Activated gamma-delta T cell treated with Interleukin-2 at 50 U/mL for 16 hours (primary cell): ENCODE data around the gene MRGPRX1.
"Not testable (repeated sequence)": the region's sequence is repeated elsewhere in the genome, so short reads cannot be mapped to it uniquely, and the experiment has no call there.

Source experiments
- DNase-seq: peaks from one replicate; pipeline ENCODE4 v3.0.0-alpha.2; 2020

Gene MRGPRX1

DNA sequence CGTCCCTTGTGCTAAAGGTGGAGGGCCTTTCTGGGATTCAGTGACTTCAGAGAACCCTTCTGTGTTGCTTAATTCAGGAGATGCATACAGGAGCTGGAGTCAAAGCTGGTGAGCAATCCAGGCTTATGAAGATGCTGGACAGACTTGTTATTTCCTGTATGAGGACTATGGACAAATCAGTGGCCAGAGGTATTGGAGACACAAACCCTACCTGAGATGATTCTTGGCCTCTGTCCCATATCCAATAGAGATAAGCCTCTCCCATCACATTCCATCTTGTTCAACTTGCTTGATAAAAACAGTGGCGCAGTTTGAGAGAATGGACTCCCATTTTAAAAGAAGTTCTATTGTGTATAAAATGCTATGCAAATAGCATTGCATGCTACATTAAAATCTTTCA, at the start of gene MRGPRX1:
Gene MRGPRX1 (minus strand): TSS at position 101 of the 400 bp plus-strand sequence. CDS start 4,630 bp downstream, outside the sequence.
- no peak for DNase-seq

DNA sequence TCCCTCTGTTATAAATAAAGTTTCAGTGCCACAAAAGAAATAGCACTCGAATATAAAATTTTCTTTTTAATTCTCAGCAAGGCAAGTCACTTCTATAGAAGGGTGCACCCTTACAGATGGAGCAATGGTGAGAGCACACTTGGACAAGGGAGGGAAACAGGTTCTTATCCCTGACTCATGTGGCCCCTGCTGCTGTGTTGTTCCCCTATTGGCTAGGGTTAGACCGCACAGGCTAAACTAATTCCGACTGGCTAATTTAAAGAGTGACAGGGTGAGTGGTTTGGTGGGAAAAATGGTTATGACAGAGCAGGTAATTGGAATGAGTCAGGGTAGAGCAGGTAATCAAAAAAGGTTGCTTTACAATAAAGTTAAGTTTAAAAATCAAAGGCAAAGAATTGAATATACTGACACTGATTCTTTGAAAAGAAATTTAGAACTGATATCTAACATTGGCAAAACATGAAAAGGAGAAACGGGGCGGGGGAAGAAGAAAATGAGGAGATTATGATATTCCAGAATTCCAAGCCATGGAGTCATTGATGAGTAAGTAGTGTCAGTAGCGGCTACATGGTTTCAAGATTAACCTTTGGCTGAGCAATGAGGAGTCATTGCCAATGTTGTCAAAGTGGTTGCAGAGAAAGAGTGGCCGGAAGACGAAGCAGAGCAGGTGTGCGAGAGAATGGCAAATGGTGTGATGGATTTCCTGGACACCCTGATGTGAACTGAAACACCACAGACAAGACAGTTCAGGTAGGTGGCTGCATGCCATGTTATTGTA, 48.4 kb upstream of the MRGPRX1 start:
- no peak for DNase-seq

DNA sequence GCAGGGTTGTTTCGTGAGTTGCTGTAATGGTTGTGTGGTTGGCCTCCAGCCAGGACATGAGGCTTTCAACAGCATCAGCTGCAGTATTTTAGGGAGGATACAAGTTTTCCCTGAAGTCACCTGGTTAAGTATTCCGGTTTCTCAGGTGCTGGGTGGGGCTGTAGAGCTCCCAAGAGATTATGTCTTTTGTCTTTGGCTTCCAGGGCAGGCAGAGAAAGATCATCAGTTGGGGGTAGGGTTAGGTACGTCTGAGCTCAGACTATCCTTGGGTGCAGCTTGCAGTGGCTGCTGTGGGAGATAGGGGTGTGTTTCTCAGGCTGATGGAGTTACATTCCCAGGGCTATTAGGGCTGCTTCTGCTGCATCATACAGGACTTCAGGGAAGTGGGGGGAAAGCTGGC, 47.5 kb upstream of the MRGPRX1 start:
- DNase-seq, result no peak

DNA sequence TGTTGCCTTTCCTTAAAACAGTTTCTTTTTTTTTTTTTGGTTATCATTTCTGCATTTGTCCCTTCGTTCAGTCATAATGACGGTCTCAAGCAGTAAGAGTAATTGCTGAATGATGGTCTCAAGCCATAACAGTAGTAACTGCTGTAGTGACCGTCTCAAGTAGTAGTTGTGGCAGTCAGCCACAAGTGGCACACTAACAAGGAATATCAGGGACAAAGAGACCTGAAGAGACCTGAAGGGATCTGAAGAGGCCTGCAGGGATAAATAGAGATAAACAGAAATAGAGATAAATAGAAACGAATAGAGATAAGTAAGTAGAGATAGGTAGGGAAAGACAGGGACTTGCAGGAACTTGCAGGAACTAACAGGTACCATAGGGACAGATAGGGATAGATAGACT, 42.7 kb upstream of the MRGPRX1 start:
- DNase-seq, result no peak

DNA sequence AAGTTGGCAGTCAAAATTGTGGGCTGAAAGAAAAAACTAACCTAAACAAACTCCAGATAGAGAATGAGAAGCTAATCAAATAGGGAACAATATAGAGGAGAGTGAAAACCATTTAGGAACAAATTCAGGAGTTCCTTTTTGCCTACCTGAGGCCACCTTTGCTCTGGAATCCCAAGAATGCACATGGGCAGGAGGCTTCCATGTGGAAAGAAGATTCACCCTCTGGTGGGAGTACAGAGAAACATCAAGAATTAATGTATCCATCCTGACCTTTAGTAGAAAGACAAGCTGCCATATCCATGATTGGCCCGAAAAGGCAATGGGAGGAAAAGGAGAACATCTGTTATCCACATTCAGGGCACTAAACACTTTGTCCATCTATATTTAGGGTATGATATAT, 35.0 kb upstream of the MRGPRX1 start:
- no peak for DNase-seq

DNA sequence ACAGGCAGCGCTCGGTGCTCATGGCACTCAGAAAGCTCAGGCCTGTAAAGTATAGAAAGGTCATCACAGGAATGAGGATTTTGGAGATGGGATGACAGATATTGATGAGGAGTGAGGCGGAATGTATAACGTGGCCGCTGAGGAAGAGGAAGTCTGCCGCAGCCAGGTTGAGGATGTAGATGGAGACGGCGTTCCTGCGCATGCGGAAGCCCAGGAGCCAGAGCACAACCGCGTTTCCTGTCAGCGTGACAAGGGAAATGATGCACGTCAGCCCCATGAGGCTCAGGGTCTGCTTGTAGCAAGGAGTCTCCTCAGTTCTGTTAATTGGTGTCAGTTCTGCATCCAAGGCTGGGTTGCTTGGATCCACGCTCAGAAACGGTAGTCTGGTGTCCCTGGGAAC, 33.1 kb upstream of the MRGPRX1 start:
- DNase-seq, result no peak

DNA sequence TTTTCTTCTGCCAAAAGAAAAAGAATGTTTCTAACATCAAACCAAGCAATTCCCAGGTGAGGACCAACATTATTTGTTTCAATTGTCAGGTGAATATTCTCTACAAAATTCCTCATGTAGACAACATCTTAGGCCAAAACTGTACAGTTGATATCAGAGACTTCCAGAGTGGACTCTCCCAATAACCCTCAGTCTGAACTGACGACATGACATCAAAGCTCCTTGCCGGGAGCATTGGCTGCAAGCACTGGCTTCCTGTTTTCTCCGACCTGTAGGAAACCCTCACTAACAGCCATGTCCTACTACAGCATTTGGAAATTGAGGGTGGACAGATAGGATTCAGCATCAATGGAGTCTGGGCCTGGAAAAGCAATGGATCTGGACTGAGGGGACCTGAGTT, 30.5 kb upstream of the MRGPRX1 start:
- no peak for DNase-seq

DNA sequence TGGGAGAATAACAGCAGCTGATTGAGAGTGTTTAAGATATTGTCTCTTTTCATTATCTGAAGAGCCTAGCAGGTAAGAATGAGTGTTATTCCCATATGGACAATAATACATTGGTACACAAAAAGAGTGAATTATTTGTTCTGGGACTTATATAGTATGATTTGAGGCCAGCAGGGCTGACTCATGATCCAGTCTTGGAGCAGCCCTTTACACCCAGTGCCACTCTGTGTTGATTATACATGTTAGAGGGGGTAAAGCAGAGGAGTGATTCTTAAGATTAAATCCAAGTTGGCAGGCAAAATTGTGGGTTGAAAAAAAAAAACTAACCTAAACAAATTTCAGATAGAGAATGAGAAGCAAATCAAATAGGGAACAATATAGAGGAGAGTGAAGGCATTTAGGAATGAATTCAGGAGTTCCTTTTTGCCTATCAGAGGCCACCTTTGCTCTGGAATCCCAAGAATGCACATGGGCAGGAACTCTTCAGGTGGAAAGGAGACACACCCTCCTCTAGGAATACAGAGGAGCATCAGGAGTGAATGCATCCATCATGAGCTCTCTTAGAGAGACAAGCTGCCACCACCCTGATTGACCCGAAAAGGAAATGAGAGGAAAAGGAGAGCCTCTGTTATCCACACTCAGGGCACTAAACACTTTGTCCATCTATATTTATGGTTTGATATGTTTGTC, 19.2 kb upstream of the MRGPRX1 start:
- DNase-seq, result no peak

DNA sequence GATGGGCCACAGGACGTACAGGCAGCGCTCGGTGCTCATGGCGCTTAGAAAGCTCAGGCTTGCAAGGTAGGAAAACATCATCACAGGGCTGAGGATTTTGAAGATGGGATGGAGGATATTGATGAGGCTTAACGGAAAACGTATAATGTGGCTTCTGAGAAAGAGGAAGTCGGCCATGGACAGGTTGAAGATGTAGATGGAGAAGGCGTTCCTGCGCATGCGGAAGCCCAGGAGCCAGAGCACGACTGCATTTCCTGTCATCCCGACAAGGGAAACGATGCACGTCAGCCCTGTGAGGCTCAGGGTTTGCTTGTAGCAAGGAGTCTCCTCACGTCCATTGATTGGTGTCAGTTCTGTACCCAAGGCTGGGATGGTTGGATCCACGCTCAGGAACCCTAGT, 17.4 kb upstream of the MRGPRX1 start:
- no peak for DNase-seq

DNA sequence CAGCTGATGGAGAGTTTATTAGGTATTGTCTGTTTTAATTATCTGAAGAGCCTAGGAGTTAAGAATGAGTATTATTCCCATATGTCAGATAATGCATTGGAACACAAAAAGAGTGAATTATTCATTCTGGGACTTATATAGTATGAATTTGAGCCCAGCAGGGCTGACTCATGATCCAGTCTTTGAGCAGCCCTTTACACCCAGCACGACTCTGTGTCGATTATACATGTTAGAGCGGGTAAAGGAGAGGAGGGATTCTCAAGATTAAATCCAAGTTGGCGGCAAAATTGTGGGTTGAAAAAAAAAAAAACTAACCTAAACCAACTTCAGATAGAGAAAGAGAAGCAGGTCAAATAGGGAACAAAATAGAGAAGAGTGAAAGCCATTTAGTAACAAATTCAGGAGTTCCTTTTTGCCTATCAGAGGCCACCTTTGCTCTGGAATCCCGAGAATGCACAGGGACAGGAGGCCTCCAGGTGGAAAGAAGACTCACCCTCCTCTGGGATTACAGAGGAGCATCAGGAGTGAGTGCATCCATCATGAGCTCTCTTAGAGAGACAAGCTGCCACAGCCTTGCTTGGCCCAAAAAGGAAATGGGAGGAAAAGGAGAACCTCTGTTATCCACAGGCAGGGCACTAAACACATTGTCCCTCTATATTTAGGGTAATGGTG, 3.1 kb downstream of the MRGPRX1 start:
- DNase-seq, result no peak

DNA sequence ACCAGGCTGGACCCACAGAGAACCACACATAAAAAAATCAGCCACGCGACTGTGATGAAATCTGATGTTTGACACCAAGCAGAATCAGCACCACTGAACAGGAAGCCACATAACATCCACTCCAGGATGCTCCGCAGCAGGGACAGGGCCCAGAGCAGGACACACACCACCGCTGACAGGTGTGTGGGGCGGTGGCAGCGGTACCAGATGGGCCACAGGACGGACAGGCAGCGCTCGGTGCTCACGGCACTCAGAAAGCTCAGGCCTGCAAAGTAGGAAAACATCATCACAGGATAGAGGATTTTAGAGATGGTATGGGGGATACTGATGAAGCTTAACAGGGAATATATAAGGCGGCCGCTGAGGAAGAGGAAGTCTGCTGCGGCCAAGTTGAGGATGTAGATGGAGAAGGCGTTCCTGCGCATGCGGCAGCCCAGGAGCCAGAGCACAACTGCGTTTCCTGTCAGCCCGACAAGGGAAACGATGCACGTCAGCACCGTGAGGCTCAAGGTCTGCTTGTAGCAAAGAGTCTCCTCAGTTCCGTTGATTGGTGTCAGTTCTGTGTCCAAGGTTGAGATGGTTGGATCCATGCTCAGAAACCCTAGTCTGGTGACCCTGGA, 4.9 kb downstream of the MRGPRX1 start:
- no peak for DNase-seq

DNA sequence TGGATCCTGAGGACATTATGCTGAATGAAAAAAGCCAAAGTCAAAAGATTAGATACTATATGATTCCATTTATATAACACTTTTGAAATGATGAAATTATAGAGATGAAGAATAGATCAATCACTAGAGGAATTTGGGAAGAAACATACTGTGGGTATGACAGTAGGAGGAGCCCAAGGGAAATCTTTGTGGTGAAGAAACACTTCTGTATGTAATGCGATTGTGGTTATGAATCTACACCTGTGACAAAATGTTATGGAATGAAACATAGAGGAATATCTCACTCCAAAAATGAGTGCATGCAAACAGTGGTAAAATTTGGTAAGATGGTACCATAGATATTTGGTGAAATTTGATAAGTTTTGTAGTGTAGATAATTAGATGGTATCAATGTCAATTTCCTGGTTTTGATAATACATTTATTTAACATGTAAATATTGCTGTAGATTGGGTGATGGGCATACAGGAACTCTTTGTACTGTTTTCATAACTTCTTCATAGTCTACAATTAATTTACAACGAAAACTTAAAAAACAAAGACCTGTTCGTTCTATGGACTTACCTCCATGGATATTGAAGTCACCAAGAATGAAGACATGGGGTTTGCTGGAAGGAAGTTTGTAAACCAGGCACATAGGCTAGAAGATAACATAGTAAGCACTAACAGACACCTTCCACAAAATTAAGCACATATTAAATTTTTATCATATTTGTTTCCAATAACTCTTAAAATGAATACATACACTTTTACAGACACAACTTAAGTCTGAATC, 11.5 kb downstream of the MRGPRX1 start:
- no peak for DNase-seq

DNA sequence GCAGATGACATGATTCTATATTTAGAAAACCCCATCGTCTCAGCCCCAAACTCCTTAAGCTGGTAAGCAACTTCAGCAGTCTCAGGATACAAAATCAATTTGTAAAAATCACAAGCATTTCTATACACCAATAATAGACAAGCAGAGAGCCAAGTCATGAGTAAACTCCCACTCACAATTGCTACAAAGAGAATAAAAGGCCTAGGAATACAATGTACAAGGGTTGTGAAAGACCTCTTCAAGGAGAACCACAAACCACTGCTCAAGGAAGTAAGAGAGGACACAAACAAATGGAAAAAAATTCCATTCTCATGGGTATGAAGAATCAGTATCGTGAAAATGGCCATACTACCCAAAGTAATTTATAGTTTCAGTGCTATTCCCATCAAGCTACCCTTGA, 13.8 kb downstream of the MRGPRX1 start:
- DNase-seq, result not testable (repeated sequence)

DNA sequence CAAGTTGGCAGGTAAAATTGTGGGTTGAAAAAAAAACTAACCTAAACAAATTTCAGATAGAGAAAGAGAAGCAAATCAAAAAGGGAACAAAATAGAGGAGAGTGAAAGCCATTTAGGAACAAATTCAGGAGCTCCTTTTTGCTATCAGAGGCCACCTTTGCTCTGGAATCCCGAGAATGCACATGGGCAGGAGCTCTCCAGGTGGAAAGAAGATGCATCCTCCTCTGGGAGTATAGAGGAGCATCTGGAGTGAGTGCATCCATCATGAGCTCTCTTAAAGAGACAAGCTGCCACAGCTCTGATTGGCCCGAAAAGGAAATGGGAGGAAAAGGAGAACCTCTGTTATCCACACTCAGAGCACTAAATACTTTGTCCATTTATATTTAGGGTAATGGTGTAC, 26.3 kb downstream of the MRGPRX1 start:
- no peak for DNase-seq

DNA sequence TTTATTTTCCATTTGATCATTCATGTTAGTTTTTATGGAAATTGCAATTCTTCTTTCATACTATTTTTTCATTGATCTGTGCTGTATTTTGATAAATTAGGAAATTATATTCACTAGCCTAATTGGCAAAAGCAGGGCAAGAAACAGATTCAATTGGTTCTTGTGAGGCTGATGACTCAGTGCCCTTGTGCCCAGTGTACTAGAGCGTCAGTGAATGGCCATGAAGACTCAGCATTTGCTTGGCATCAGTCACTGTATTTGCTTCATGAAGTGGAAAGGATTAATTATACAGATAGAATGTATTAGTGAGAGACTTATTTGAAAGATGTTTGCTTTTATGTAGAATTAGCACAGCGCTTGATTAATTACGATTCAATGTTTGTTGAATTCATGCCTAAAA, 31.8 kb downstream of the MRGPRX1 start:
- no peak for DNase-seq

DNA sequence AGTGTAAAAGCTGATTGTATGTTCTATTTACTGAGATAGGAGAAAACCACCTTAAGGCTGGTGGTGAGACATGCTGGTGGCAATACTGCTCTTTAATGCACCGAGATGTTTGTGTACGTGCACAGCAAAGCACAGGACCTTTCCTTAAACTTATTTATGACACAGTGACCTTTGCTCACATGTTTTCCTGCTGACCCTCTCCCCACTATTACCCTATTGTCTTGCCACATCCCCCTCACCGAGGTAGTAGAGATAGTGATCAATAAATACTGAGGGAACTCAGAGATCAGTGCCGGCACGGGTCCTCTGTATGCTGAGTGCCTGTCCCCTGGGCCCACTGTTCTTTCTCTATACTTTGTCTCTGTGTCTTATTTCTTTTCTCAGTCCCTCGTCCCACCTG, 38.6 kb downstream of the MRGPRX1 start:
- not testable (repeated sequence) for DNase-seq

DNA sequence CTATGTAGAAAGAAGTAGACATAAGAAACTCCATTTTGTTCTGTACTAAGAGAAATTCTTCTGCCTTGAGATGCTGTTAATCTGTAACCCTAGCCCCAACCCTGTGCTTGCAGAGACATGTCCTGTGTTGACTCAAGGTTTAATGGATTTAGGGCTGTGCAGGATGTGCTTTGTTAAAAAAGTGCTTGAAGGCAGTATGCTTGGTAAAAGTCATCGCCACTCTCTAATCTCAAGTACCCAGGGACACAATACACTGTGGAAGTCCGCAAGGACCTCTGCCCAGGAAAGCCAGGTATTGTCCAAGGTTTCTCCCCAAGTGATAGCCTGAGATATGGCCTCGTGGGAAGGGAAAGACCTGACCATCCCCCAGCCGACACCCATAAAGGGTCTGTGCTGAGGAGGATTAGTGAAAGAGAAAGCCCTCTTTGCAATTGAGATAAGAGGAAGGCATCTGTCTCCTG, 39.0 kb downstream of the MRGPRX1 start:
- not testable (repeated sequence) for DNase-seq

DNA sequence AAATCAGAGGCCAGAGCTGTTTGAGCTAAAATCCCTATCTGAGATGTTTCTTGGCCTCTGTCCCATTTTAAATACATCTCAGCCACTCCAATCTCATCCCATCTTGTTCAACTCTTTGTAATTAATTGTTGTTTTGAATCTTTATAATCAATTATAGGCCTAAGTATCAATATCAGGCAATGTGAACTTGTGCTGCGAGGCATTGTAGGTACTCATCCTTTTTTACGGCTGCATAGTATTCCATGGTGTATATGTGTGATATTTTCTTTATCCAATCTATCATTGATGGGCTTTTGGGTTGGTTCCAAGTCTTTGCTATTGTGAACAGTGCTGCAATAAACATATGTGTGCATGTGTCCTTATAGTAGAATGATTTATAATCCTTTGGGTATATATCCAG, 47.5 kb downstream of the MRGPRX1 start:
- not testable (repeated sequence) for DNase-seq

DNA sequence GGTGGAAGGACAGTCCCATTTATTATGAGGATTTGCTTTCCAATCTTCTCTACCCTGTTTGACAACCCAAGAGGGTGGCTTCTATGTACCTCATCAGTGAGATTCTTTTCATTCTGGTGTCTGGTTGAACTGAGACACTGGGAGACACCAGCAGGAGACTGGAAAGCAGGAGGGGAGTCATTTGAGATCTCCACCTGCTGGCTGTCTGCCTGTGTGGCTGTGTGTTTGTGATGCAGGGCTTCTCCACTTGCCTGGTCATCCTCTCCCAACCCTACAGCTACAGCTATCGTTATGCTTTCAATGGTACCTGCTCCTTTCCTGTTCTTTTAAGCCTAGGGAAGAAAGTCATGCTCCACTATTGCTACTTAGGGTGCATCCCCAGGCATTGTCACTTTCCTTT, 48.6 kb downstream of the MRGPRX1 start:
- DNase-seq, result no peak
